ENCODE measurements around the gene JAG1.

JAG1 gene

DNA sequence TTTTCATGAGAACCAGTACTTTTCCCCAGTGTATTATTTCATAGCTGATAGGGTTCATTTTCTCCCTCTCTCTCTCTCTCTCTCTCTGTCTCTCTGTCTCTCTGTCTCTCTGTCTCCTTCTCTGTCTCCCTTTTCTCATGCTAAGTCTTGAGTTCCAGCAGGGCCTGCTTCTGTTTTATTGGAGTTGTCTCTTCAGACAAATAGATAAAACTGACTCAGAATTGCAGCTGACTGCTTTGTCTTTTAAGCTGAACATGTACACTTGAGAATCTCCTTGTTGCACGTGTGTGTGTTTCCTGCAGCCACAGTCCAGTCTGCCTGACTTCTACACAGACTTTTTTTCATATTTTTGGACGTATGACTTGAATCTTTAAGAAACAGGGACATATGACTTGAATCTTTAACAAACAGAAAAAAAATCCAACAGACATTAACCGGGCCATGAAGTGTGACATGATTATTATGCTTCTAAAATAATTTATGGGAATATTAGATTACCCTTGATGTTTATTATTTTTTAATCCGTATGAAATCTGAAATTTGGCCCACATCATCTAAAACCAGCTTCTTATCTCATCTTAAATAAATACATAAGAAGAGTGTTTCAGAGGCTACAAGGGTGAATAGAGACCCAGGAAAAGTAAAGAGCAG, 71.5 kb downstream of the JAG1 start:
- Histone ChIP-seq H3K79me1 (ENCODE audit: low read depth, low read length) (no peaks in the 10 kb centered on the region), H2AK5ac (ENCODE audit: low read depth, low read length) (no peak overlapping the region)

DNA sequence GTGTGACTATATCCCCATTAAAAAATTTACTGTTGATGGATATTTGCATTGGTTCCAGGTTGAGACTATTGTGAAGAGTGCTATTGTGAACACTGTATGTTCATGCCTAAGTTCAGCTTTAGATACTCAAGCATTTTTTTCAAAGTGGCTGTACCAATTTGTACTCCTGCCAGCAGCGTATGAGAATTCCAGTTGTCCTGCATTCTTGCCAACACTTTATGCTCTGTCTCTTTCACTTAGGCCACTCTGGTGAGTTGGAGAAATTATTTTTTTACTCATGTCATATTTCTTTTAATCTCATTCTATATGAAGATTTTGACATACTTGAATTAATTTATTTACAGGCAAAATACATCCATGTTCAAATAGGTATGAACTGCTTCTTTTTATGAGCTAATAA, 76.2 kb downstream of the JAG1 start:
- H3K79me1 ChIP-seq (ENCODE audit: low read depth, low read length): no peaks in the 10 kb centered on the region
- no peak overlapping the region for H3K18ac ChIP-seq (ENCODE audit: low read length)
- no peak overlapping the region for H3K9ac ChIP-seq (ENCODE audit: low read depth, low read length, poor library complexity)
- no peak overlapping the region for H4K8ac ChIP-seq (ENCODE audit: low read depth, low read length)
- H3K23ac ChIP-seq (ENCODE audit: low read depth, low read length, poor library complexity): no peak overlapping the region
- peaks cover 0 to 4% of the 10 kb centered on the region in 2 donors for H3K9me3 ChIP-seq (replicated peaks in 1 of 2; ENCODE audit: control insufficient read depth in 2 of 2, insufficient read depth in 1 of 2, low read depth in 1 of 2, low read length in 2 of 2)
- no peak overlapping the region for H2BK12ac ChIP-seq (ENCODE audit: low read length)
- H3K4me3 ChIP-seq (ENCODE audit: low read length in 2 of 2): no peak overlapping the region
- H3K4me2 ChIP-seq (ENCODE audit: insufficient read depth, low read length, poor library complexity, severe bottlenecking): no peak overlapping the region
- no peak overlapping the region for H3K14ac ChIP-seq (ENCODE audit: low read length)
- H3K4me1 ChIP-seq (ENCODE audit: control insufficient read depth in 2 of 2, insufficient read depth in 1 of 2, low read depth in 1 of 2, low read length in 2 of 2): peaks cover 0 to 3% of the 10 kb centered on the region in 2 donors
- no peak overlapping the region for H2BK120ac ChIP-seq (ENCODE audit: low read depth, low read length)
- H4K91ac ChIP-seq (ENCODE audit: low read depth, low read length, poor library complexity): no peak overlapping the region
- H2BK5ac ChIP-seq (ENCODE audit: low read length): no peak overlapping the region
- DNase-seq (ENCODE audit: low spot score): no peak
- H3K27ac ChIP-seq (replicated peaks; ENCODE audit: low read length): no peak overlapping the region
- no peak overlapping the region for H2AK5ac ChIP-seq (ENCODE audit: low read depth, low read length)
- H3K36me3 ChIP-seq (replicated peaks in 1 of 2; ENCODE audit: control insufficient read depth in 2 of 2, insufficient read depth in 2 of 2, low read length in 2 of 2): peaks cover 0 to 5% of the 10 kb centered on the region in 2 donors
- WGBS, 2 donors (ENCODE audit: extremely low coverage in 2 of 2, insufficient read length in 2 of 2, insufficient replicate concordance in 1 of 2): no CpG with 5 or more reads among the region's 1 CpG
- H3K27me3 ChIP-seq (ENCODE audit: control insufficient read depth in 3 of 3, insufficient read depth in 3 of 3, low read depth in 1 of 3, low read length in 3 of 3): no peaks in the 10 kb centered on the region
- no peak overlapping the region for H2BK15ac ChIP-seq (ENCODE audit: low read length)
- no peak overlapping the region for H3K4ac ChIP-seq (ENCODE audit: low read length)
- no peak overlapping the region for H2AFZ ChIP-seq (ENCODE audit: low read length)

More for the DNA sequence above, 71.5 kb downstream of the JAG1 start:
- H3K4ac ChIP-seq (ENCODE audit: low read length): no peak overlapping the region
- no peak overlapping the region for H3K4me3 ChIP-seq (ENCODE audit: low read length in 2 of 2)
- peaks cover 0 to 4% of the 10 kb centered on the region in 2 donors for H3K9me3 ChIP-seq (replicated peaks in 1 of 2; ENCODE audit: control insufficient read depth in 2 of 2, insufficient read depth in 1 of 2, low read depth in 1 of 2, low read length in 2 of 2)
- H3K23ac ChIP-seq (ENCODE audit: low read depth, low read length, poor library complexity): no peak overlapping the region
- no peak overlapping the region for H3K14ac ChIP-seq (ENCODE audit: low read length)
- H3K4me2 ChIP-seq (ENCODE audit: insufficient read depth, low read length, poor library complexity, severe bottlenecking): no peak overlapping the region
- peaks cover 0 to 5% of the 10 kb centered on the region in 2 donors for H3K36me3 ChIP-seq (replicated peaks in 1 of 2; ENCODE audit: control insufficient read depth in 2 of 2, insufficient read depth in 2 of 2, low read length in 2 of 2)
- no peak overlapping the region for H2BK120ac ChIP-seq (ENCODE audit: low read depth, low read length)
- H2BK5ac ChIP-seq (ENCODE audit: low read length): no peak overlapping the region
- no peak overlapping the region for H3K18ac ChIP-seq (ENCODE audit: low read length)
- DNase-seq (ENCODE audit: low spot score): no peak
- H3K4me1 ChIP-seq (ENCODE audit: control insufficient read depth in 2 of 2, insufficient read depth in 1 of 2, low read depth in 1 of 2, low read length in 2 of 2): peaks cover 11 to 12% of the 10 kb centered on the region in 2 donors
- H4K8ac ChIP-seq (ENCODE audit: low read depth, low read length): no peak overlapping the region
- H4K91ac ChIP-seq (ENCODE audit: low read depth, low read length, poor library complexity): no peak overlapping the region
- no peaks in the 10 kb centered on the region for H3K27me3 ChIP-seq (ENCODE audit: control insufficient read depth in 3 of 3, insufficient read depth in 3 of 3, low read depth in 1 of 3, low read length in 3 of 3)
- no peak overlapping the region for H2BK15ac ChIP-seq (ENCODE audit: low read length)
- H3K27ac ChIP-seq (replicated peaks; ENCODE audit: low read length): no peak overlapping the region
- H2AFZ ChIP-seq (ENCODE audit: low read length): no peak overlapping the region
- H3K9ac ChIP-seq (ENCODE audit: low read depth, low read length, poor library complexity): no peak overlapping the region
- no peak overlapping the region for H2BK12ac ChIP-seq (ENCODE audit: low read length)
- WGBS, 2 donors (ENCODE audit: extremely low coverage in 2 of 2, insufficient read length in 2 of 2, insufficient replicate concordance in 1 of 2): no CpG with 5 or more reads among the region's 4 CpGs

DNA sequence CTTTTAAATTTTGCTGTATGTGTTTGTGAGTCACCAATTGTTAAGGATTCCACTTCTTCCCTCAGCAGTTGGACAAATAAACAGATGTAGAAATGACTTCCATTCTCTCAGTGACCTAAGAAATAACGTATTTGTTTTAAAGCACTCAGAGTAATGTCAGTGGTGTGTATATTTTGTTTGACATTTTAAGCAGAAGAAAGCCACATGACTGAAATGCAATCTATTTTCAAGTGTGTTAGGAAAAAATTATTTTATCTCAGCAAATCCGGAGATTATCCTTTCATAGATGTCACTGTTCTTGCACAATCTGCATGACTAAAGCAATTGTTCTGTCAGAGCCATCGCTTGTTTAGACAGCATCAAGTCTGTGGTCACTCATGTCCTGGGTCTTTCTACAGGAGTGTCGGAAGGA, 77.1 kb downstream of the JAG1 start:
- no peak overlapping the region for H3K23ac ChIP-seq (ENCODE audit: low read depth, low read length, poor library complexity)
- H2BK15ac ChIP-seq (ENCODE audit: low read length): no peak overlapping the region
- DNase-seq (ENCODE audit: low spot score): no peak
- no CpG with 5 or more reads among the region's 4 CpGs for WGBS, 2 donors (ENCODE audit: extremely low coverage in 2 of 2, insufficient read length in 2 of 2, insufficient replicate concordance in 1 of 2)
- H3K9me3 ChIP-seq (replicated peaks in 1 of 2; ENCODE audit: control insufficient read depth in 2 of 2, insufficient read depth in 1 of 2, low read depth in 1 of 2, low read length in 2 of 2): no peaks in the 10 kb centered on the region
- H2AK5ac ChIP-seq (ENCODE audit: low read depth, low read length): no peak overlapping the region
- H3K27me3 ChIP-seq (ENCODE audit: control insufficient read depth in 3 of 3, insufficient read depth in 3 of 3, low read depth in 1 of 3, low read length in 3 of 3): no peaks in the 10 kb centered on the region
- no peak overlapping the region for H3K4me2 ChIP-seq (ENCODE audit: insufficient read depth, low read length, poor library complexity, severe bottlenecking)
- no peak overlapping the region for H3K4me3 ChIP-seq (ENCODE audit: low read length in 2 of 2)
- H3K79me1 ChIP-seq (ENCODE audit: low read depth, low read length): no peaks in the 10 kb centered on the region
- no peak overlapping the region for H3K9ac ChIP-seq (ENCODE audit: low read depth, low read length, poor library complexity)
- H3K14ac ChIP-seq (ENCODE audit: low read length): no peak overlapping the region
- H4K91ac ChIP-seq (ENCODE audit: low read depth, low read length, poor library complexity): no peak overlapping the region
- no peak overlapping the region for H2BK5ac ChIP-seq (ENCODE audit: low read length)
- H4K8ac ChIP-seq (ENCODE audit: low read depth, low read length): no peak overlapping the region
- peaks cover 0 to 4% of the 10 kb centered on the region in 2 donors for H3K36me3 ChIP-seq (replicated peaks in 1 of 2; ENCODE audit: control insufficient read depth in 2 of 2, insufficient read depth in 2 of 2, low read length in 2 of 2)
- no peak overlapping the region for H2BK12ac ChIP-seq (ENCODE audit: low read length)
- no peak overlapping the region for H3K4ac ChIP-seq (ENCODE audit: low read length)
- H2BK120ac ChIP-seq (ENCODE audit: low read depth, low read length): no peak overlapping the region
- no peak overlapping the region for H2AFZ ChIP-seq (ENCODE audit: low read length)
- peaks cover 0 to 3% of the 10 kb centered on the region in 2 donors for H3K4me1 ChIP-seq (ENCODE audit: control insufficient read depth in 2 of 2, insufficient read depth in 1 of 2, low read depth in 1 of 2, low read length in 2 of 2)
- H3K27ac ChIP-seq (replicated peaks; ENCODE audit: low read length): no peak overlapping the region
- no peak overlapping the region for H3K18ac ChIP-seq (ENCODE audit: low read length)

DNA sequence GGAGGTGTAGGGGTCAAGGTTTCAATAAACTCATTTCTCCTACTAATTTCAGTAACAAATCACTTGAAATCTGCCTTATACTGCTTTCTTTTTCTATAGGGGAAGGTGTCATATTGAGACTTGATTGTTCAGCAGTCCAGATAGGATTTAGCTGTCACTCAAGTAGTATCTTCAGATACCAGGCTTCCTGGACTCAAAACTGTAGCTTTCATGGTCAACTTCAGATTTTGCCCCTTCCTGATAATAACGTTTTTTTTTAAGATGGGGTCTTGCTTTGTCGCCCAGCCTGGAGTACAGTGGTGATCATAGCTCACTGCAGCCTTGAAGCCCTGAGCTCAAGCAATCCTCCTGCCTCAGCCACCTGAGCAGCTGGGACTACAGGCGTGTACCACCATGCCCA, 77.8 kb downstream of the JAG1 start:
- H3K9ac ChIP-seq (ENCODE audit: low read depth, low read length, poor library complexity): no peak overlapping the region
- no peak overlapping the region for H2BK120ac ChIP-seq (ENCODE audit: low read depth, low read length)
- no peak overlapping the region for H3K18ac ChIP-seq (ENCODE audit: low read length)
- H2AFZ ChIP-seq (ENCODE audit: low read length): no peak overlapping the region
- H3K9me3 ChIP-seq (replicated peaks in 1 of 2; ENCODE audit: control insufficient read depth in 2 of 2, insufficient read depth in 1 of 2, low read depth in 1 of 2, low read length in 2 of 2): no peaks in the 10 kb centered on the region
- no peak overlapping the region for H2BK12ac ChIP-seq (ENCODE audit: low read length)
- H3K79me1 ChIP-seq (ENCODE audit: low read depth, low read length): no peaks in the 10 kb centered on the region
- WGBS, 2 donors (ENCODE audit: extremely low coverage in 2 of 2, insufficient read length in 2 of 2, insufficient replicate concordance in 1 of 2): no CpG with 5 or more reads among the region's 3 CpGs
- no peak overlapping the region for H3K4me2 ChIP-seq (ENCODE audit: insufficient read depth, low read length, poor library complexity, severe bottlenecking)
- no peak overlapping the region for H2AK5ac ChIP-seq (ENCODE audit: low read depth, low read length)
- H3K14ac ChIP-seq (ENCODE audit: low read length): no peak overlapping the region
- no peaks in the 10 kb centered on the region for H3K27me3 ChIP-seq (ENCODE audit: control insufficient read depth in 3 of 3, insufficient read depth in 3 of 3, low read depth in 1 of 3, low read length in 3 of 3)
- no peak overlapping the region for H3K4ac ChIP-seq (ENCODE audit: low read length)
- no peak overlapping the region for H3K27ac ChIP-seq (replicated peaks; ENCODE audit: low read length)
- H2BK5ac ChIP-seq (ENCODE audit: low read length): no peak overlapping the region
- H3K23ac ChIP-seq (ENCODE audit: low read depth, low read length, poor library complexity): no peak overlapping the region
- no peak overlapping the region for H2BK15ac ChIP-seq (ENCODE audit: low read length)
- H4K8ac ChIP-seq (ENCODE audit: low read depth, low read length): no peak overlapping the region
- DNase-seq (ENCODE audit: low spot score): no peak
- H3K4me3 ChIP-seq (ENCODE audit: low read length in 2 of 2): no peak overlapping the region
- no peaks in the 10 kb centered on the region for H3K36me3 ChIP-seq (replicated peaks in 1 of 2; ENCODE audit: control insufficient read depth in 2 of 2, insufficient read depth in 2 of 2, low read length in 2 of 2)
- no peak overlapping the region for H4K91ac ChIP-seq (ENCODE audit: low read depth, low read length, poor library complexity)
- peaks cover 0 to 3% of the 10 kb centered on the region in 2 donors for H3K4me1 ChIP-seq (ENCODE audit: control insufficient read depth in 2 of 2, insufficient read depth in 1 of 2, low read depth in 1 of 2, low read length in 2 of 2)

Measured in neuronal stem cell (in vitro differentiated cells).